22Rv1 (cell line): ENCODE data around the gene GATA5.

Experiments
- ZFX ChIP-seq: fragments of 450-650 bp; IDR thresholded peaks from 2 replicates; pipeline ENCODE4 v1.6.1; 2017; ENCODE audit warnings: antibody characterized with exemption, borderline replicate concordance
- TF ChIP-seq, protein P1 (sequence below): fragments of 450-650 bp; IDR thresholded peaks from 2 replicates; pipeline ENCODE4 v1.5.1; 2017; ENCODE audit warnings: mild to moderate bottlenecking

DNA sequence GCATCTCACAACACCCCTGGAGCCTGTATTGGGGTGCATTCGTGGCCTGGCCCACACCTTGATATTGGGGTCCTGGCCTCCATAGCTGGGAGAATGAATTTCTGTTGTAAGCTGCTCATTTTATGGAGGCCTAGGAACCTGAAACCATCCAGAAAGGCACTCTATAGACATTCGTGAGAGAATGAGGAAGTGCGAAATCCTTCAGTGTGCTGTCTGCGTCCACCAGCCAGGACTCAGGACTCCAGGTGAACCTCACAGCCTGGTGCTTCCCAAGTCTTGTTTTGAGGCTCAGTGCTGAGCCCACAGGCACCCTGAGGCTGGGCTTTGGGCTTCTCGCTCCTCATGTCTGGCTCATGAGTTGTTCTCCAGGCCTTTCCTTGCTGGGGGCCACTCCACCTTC lies 36.6 kb downstream of the GATA5 start:
- TF ChIP-seq, protein P1, sequence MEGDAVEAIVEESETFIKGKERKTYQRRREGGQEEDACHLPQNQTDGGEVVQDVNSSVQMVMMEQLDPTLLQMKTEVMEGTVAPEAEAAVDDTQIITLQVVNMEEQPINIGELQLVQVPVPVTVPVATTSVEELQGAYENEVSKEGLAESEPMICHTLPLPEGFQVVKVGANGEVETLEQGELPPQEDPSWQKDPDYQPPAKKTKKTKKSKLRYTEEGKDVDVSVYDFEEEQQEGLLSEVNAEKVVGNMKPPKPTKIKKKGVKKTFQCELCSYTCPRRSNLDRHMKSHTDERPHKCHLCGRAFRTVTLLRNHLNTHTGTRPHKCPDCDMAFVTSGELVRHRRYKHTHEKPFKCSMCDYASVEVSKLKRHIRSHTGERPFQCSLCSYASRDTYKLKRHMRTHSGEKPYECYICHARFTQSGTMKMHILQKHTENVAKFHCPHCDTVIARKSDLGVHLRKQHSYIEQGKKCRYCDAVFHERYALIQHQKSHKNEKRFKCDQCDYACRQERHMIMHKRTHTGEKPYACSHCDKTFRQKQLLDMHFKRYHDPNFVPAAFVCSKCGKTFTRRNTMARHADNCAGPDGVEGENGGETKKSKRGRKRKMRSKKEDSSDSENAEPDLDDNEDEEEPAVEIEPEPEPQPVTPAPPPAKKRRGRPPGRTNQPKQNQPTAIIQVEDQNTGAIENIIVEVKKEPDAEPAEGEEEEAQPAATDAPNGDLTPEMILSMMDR = no peak
- TF ChIP-seq ZFX = no peak
